Kidney (tissue), 14 donors: ENCODE measurements around the gene MRPL22. TPM values are rescaled to one million over a fixed set of nuclear protein-coding genes. Genes with fewer than 3 reads are reported as not detected.

Experiments
- DNase-seq, 5 donors: peaks; one replicate each; pipeline ENCODE4 v3.0.0-alpha.2; 2013 to 2020
- FAIRE-seq: peaks from 2 replicates; lab custom pipeline; 2012; peaks lifted over from hg19 to GRCh38; lab: Jason Lieb, UNC
- H3K27ac ChIP-seq, 2 donors: one replicate each; pipeline ENCODE4 v1.7.0; 2013; ENCODE audit warnings: low read depth in 2 of 2, low read length in 2 of 2, inconsistent platforms in 1 of 2
- H3K27me3 ChIP-seq: one replicate; pipeline ENCODE4 v1.7.1; 2013; ENCODE audit warnings: low read length, inconsistent platforms; ENCODE audit not compliant: control insufficient read depth, insufficient read depth
- H3K36me3 ChIP-seq, 3 donors: one replicate each; pipeline versions ENCODE4 v1.7.0 to v1.7.1; 2013; ENCODE audit warnings: low read length in 3 of 3, control low read depth in 1 of 3, inconsistent platforms in 1 of 3; ENCODE audit not compliant: insufficient read depth in 3 of 3, control insufficient read depth in 2 of 3
- H3K4me1 ChIP-seq, 3 donors: one replicate each; pipeline versions ENCODE4 v1.7.0 to v1.7.1; 2013; ENCODE audit warnings: low read length in 3 of 3, inconsistent platforms in 1 of 3, low read depth in 1 of 3; ENCODE audit not compliant: control insufficient read depth in 2 of 3, insufficient read depth in 2 of 3
- H3K4me3 ChIP-seq, 3 donors: one replicate each; pipeline versions ENCODE4 v1.7.0 to v1.8.1; 2013; ENCODE audit warnings: low read length in 3 of 3, control low read depth in 1 of 3, inconsistent platforms in 1 of 3
- H3K9ac ChIP-seq, 3 donors: one replicate each; pipeline versions ENCODE4 v1.7.0 to v1.7.1; 2013; ENCODE audit warnings: low read length in 3 of 3, control low read depth in 1 of 3, inconsistent platforms in 1 of 3
- H3K9me3 ChIP-seq, 3 donors: one replicate each; pipeline versions ENCODE4 v1.7.0 to v1.7.1; 2013; ENCODE audit warnings: low read length in 3 of 3, control low read depth in 1 of 3, inconsistent platforms in 1 of 3; ENCODE audit not compliant: control insufficient read depth in 2 of 3, insufficient read depth in 1 of 3
- CTCF ChIP-seq: IDR thresholded peaks from 3 replicates; pipeline ENCODE4 v1.5.1; 2012; ENCODE audit warnings: mild to moderate bottlenecking, moderate library complexity, borderline replicate concordance; ENCODE audit not compliant: insufficient read depth; ENCODE audit errors: extremely low read depth
- intact Hi-C: fragments of 100-400 bp; cut with DNase I; formaldehyde crosslinking; loops from one replicate; pipeline ENCODE4 v1.11.1; 2022
- polyA plus RNA-seq: library from polyadenylated mRNA; stranded (reverse); fragments of 350-450 nt; fragmentation: Illumina TruSeq; extraction: RNeasy Lipid Tissue Mini Kit (QIAGEN cat#74804); gene quantifications from one replicate; pipeline ENCODE4 v1.2.3, GENCODE V29; 2014; ENCODE audit warnings: low read depth, low replicate concordance; ENCODE audit not compliant: insufficient read depth
- total RNA-seq: library from RNA; stranded (reverse); fragmentation: NEBNext Ultra II Directional; extraction: Animal tissue kit (Norgen Biotek cat#: 25700); gene quantifications from one replicate; pipeline ENCODE4 v1.2.1, GENCODE V29; 2021
- donor health status: control.
- donor health status: control.
- donor health status: control.
- donor health status: control.
- donor health status: control.
- donor health status: DM: yes; HTN: yes; CAD: no.
- donor health status: Normal renal cell carcinoma (clear cell type).

The MRPL22 gene
- total and polyA plus RNA-seq, 2 donors from 2014 or later, result 40.8 to 72.7 TPM

- no peaks in the 10 kb centered on the region for H3K9me3 ChIP-seq
- no peak for TF ChIP-seq CTCF
- peaks cover 2 to 37% (median 15%) of the 10 kb centered on the region in 3 donors for H3K36me3 ChIP-seq
- intact Hi-C loops, result no loop called here
- no peak overlapping the region for H3K27ac ChIP-seq
- no peak overlapping the region for H3K4me3 ChIP-seq
- DNase-seq (no peak), FAIRE-seq (no peak)
- no peaks in the 10 kb centered on the region for H3K27me3 ChIP-seq
- no peak overlapping the region for H3K9ac ChIP-seq
- H3K4me1 ChIP-seq, result no peaks in the 10 kb centered on the region
Observed at GRCh38 chr5:154917757-154918156, 23.1 kb upstream of the MRPL22 start.

GRCh38 chr5:154923441-154924430 lies 17.1 kb upstream of the MRPL22 start:
- H3K36me3 ChIP-seq, result peaks cover 5 to 54% (median 18%) of the 10 kb centered on the region in 3 donors
- intact Hi-C loops, result no loop called here
- H3K4me1 ChIP-seq, result no peaks in the 10 kb centered on the region
- H3K27me3 ChIP-seq, result no peaks in the 10 kb centered on the region
- no peak for DNase-seq
- H3K9me3 ChIP-seq, result no peaks in the 10 kb centered on the region
- no peak overlapping the region for H3K27ac ChIP-seq
- no peak overlapping the region for H3K4me3 ChIP-seq
- no peak overlapping the region for H3K9ac ChIP-seq
- no peak for TF ChIP-seq CTCF
- no peak for FAIRE-seq

- intact Hi-C loops, result no loop called here
- no peak for FAIRE-seq
- no peak for DNase-seq
- Histone ChIP-seq H3K27ac (no peak overlapping the region), H3K9ac (no peak overlapping the region), H3K9me3 (no peaks in the 10 kb centered on the region), H3K4me1 (peaks cover 3 to 11% (median 7%) of the 10 kb centered on the region in 3 donors), H3K27me3 (no peaks in the 10 kb centered on the region), H3K36me3 (peaks cover 2 to 16% (median 6%) of the 10 kb centered on the region in 3 donors), H3K4me3 (no peak overlapping the region)
- TF ChIP-seq CTCF, result no peak
Observed at GRCh38 chr5:154933537-154933936, 7.3 kb upstream of the MRPL22 start.
